Suprapubic skin (tissue), 3 donors: ENCODE results near the gene FUT1.

Experiments
- POLR2AphosphoS5 ChIP-seq, 3 donors: sonication (generic); formaldehyde crosslinking; IDR thresholded peaks; one replicate each; pipeline ENCODE4 v1.6.1; 2017; ENCODE audit warnings: antibody characterized with exemption in 3 of 3
- TF ChIP-seq, protein P1 (sequence below), 2 donors: fragments of 200-600 bp in 1 of 2; fragments of 450-650 bp in 1 of 2; sonication (generic) in 1 of 2; IDR thresholded peaks; one replicate each; pipeline ENCODE4 v1.5.1; 2016 to 2019; ENCODE audit warnings: antibody characterized with exemption in 2 of 2, mild to moderate bottlenecking in 1 of 2, moderate library complexity in 1 of 2

DNA sequence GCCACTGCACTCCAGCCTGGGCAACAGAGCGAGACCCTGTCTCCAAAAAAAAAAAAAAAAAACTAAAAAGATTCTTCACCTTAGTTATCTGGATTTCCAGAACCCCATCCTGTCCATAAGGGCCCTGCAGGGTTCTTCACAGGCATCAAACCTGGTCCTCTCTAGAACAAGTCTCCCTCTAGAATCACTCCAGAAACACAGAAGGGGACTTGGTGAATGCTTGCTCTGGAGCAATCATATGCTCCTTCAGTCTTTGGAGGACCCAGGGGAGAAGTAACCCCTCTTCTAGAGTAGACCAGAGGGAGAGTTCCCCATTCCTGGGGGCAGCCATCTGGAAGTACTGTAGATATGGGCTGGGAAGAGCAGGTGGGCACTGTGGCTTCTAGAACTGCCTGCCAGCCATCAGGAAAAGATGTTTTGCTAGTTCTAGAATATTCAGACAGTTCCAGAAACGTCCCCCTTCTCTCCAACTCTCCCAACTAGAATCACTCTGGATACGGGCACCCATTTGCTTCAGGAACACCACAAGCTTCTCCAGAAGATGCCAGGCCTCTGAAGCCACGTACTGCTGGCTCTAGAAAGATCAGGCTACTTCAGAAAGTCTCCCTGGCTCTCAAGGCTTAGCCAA, 2.8 kb downstream of the FUT1 start:
- no peak for TF ChIP-seq POLR2AphosphoS5 (IDR thresholded peaks at IDR 0.05)
- TF ChIP-seq, protein P1, sequence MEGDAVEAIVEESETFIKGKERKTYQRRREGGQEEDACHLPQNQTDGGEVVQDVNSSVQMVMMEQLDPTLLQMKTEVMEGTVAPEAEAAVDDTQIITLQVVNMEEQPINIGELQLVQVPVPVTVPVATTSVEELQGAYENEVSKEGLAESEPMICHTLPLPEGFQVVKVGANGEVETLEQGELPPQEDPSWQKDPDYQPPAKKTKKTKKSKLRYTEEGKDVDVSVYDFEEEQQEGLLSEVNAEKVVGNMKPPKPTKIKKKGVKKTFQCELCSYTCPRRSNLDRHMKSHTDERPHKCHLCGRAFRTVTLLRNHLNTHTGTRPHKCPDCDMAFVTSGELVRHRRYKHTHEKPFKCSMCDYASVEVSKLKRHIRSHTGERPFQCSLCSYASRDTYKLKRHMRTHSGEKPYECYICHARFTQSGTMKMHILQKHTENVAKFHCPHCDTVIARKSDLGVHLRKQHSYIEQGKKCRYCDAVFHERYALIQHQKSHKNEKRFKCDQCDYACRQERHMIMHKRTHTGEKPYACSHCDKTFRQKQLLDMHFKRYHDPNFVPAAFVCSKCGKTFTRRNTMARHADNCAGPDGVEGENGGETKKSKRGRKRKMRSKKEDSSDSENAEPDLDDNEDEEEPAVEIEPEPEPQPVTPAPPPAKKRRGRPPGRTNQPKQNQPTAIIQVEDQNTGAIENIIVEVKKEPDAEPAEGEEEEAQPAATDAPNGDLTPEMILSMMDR (IDR thresholded peaks at IDR 0.05), result no peak
